Measurements from ENCODE around the gene TPK1.

Gene TPK1

DNA sequence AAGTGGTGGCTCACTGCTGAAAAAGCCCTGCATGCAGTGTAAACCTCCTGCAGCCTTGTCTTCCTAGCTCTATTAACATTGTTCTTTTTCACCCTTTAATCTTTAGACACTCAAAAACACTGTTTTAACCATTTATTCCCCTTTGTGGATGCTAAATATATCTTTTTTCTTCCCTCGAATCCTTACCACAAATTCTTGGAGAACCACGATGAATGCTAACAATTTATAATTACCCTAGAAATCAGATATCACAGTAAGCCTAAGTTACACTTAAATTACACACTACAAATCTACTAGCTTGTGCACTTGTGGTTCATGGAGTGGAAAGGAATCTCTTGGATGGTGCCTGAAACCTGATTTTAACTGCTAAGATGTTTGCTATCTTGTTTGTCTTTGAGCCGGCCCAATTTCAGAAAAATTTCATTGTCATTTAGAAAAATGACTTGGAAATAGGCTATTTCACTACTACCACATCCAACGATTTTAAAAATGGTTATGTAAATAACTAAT lies 307.3 kb downstream of the TPK1 start:
- TF ChIP-seq EZH2phosphoT487 (IDR thresholded peaks at IDR 0.05; ENCODE audit: borderline replicate concordance, low read length): no peak
- TF ChIP-seq CTCF (IDR thresholded peaks at IDR 0.05; ENCODE audit: low read depth, low read length, poor library complexity, severe bottlenecking): no peak
- Histone ChIP-seq H3K9me2 (replicated peaks; ENCODE audit: control insufficient read depth, low read length) (0 out of 2 replicates have a peak, but pooled peaks cover 5% of the 10 kb centered on the region), H3K79me2 (ENCODE audit: control insufficient read depth, low read length) (no peaks in the 10 kb centered on the region), H3K27me3 (ENCODE audit: control insufficient read depth, low read length) (no peaks in the 10 kb centered on the region), H3K4me3 (ENCODE audit: low read length) (no peak overlapping the region), H3K36me3 (ENCODE audit: control insufficient read depth, low read length) (no peaks in the 10 kb centered on the region), H3K9me3 (ENCODE audit: control insufficient read depth, insufficient read depth, low read length) (no peaks in the 10 kb centered on the region), H3F3A (ENCODE audit: control insufficient read depth, insufficient read depth) (no peaks in the 10 kb centered on the region), H3K4me2 (ENCODE audit: low read length) (no peak overlapping the region), H3K27ac (ENCODE audit: low read depth, low read length) (no peak overlapping the region), H4K20me1 (ENCODE audit: control insufficient read depth, insufficient read depth, low read depth, low read length) (no peaks in the 10 kb centered on the region), H3K4me1 (ENCODE audit: control insufficient read depth, low read length) (no peaks in the 10 kb centered on the region)

GRCh38 chr7:144527051-144527471 lies 308.8 kb downstream of the TPK1 start:
- Histone ChIP-seq H3F3A (ENCODE audit: control insufficient read depth, insufficient read depth) (no peaks in the 10 kb centered on the region), H3K27ac (ENCODE audit: low read depth, low read length) (no peak overlapping the region), H4K20me1 (ENCODE audit: control insufficient read depth, insufficient read depth, low read depth, low read length) (no peaks in the 10 kb centered on the region), H3K9me3 (ENCODE audit: control insufficient read depth, insufficient read depth, low read length) (no peaks in the 10 kb centered on the region), H3K4me3 (ENCODE audit: low read length) (no peak overlapping the region), H3K79me2 (ENCODE audit: control insufficient read depth, low read length) (no peaks in the 10 kb centered on the region), H3K36me3 (ENCODE audit: control insufficient read depth, low read length) (no peaks in the 10 kb centered on the region), H3K9me2 (replicated peaks; ENCODE audit: control insufficient read depth, low read length) (0 out of 2 replicates have a peak, but pooled peaks cover 2% of the 10 kb centered on the region), H3K4me1 (ENCODE audit: control insufficient read depth, low read length) (no peaks in the 10 kb centered on the region), H3K27me3 (ENCODE audit: control insufficient read depth, low read length) (no peaks in the 10 kb centered on the region), H3K4me2 (ENCODE audit: low read length) (no peak overlapping the region)
- TF ChIP-seq EZH2phosphoT487 (IDR thresholded peaks at IDR 0.05; ENCODE audit: borderline replicate concordance, low read length): no peak

DNA sequence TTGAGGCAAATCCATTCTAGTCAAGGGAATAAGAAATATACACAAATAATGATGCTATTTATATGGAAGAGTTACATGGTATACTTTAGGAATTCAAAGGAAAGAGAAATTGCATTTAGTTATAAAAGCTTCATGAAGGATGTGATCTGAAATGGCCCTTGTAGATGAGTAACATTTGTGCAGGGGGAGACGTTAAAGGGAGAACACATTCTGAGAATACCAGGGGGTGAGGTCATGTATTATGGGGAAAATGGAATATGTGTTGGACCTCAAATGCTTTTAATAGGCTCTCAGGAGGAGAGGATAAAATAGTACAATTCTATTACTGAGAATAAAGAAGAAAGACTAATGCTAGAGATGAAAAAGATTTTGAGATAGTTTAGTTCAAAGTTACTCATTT lies 309.9 kb downstream of the TPK1 start:
- H3K4me1 ChIP-seq (ENCODE audit: control insufficient read depth, low read length): no peaks in the 10 kb centered on the region
- H3F3A ChIP-seq (ENCODE audit: control insufficient read depth, insufficient read depth): no peaks in the 10 kb centered on the region
- H3K27me3 ChIP-seq (ENCODE audit: control insufficient read depth, low read length): no peaks in the 10 kb centered on the region
- no peak overlapping the region for H3K4me3 ChIP-seq (ENCODE audit: low read length)
- no peaks in the 10 kb centered on the region for H3K79me2 ChIP-seq (ENCODE audit: control insufficient read depth, low read length)
- no peak overlapping the region for H3K4me2 ChIP-seq (ENCODE audit: low read length)
- H4K20me1 ChIP-seq (ENCODE audit: control insufficient read depth, insufficient read depth, low read depth, low read length): no peaks in the 10 kb centered on the region
- H3K9me3 ChIP-seq (ENCODE audit: control insufficient read depth, insufficient read depth, low read length): no peaks in the 10 kb centered on the region
- H3K27ac ChIP-seq (ENCODE audit: low read depth, low read length): no peak overlapping the region
- no peaks in the 10 kb centered on the region for H3K36me3 ChIP-seq (ENCODE audit: control insufficient read depth, low read length)
- TF ChIP-seq CTCF (IDR thresholded peaks at IDR 0.05; ENCODE audit: low read depth, low read length, poor library complexity, severe bottlenecking) (no peak), EZH2phosphoT487 (IDR thresholded peaks at IDR 0.05; ENCODE audit: borderline replicate concordance, low read length) (no peak)
- H3K9me2 ChIP-seq (replicated peaks; ENCODE audit: control insufficient read depth, low read length): no peaks in the 10 kb centered on the region

DNA sequence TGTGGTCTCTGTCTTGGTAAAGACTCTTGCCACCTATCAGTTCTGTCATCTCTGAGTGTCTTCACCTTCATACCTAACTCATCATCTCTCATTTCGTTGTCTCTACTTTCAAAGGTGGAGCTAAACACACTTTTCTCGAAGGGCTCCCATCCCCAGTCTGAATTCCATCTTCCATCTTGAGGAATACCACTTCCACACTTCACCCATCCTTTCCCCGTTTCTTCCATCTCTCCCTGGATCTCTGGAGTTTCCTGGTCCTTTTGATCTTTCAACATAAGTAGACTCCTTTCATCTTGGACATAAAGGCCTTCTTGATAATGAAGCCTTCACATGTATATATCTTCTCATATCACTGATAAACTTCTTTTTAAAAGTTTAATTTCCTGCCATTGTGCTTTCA lies 311.6 kb downstream of the TPK1 start:
- Histone ChIP-seq H3K27me3 (ENCODE audit: control insufficient read depth, low read length) (no peaks in the 10 kb centered on the region), H3K4me2 (ENCODE audit: low read length) (no peak overlapping the region), H3K4me3 (ENCODE audit: low read length) (no peak overlapping the region), H3K4me1 (ENCODE audit: control insufficient read depth, low read length) (no peaks in the 10 kb centered on the region), H3F3A (ENCODE audit: control insufficient read depth, insufficient read depth) (no peaks in the 10 kb centered on the region), H4K20me1 (ENCODE audit: control insufficient read depth, insufficient read depth, low read depth, low read length) (no peaks in the 10 kb centered on the region), H3K27ac (ENCODE audit: low read depth, low read length) (no peak overlapping the region), H3K9me2 (replicated peaks; ENCODE audit: control insufficient read depth, low read length) (no peaks in the 10 kb centered on the region), H3K36me3 (ENCODE audit: control insufficient read depth, low read length) (no peaks in the 10 kb centered on the region), H3K79me2 (ENCODE audit: control insufficient read depth, low read length) (no peaks in the 10 kb centered on the region), H3K9me3 (ENCODE audit: control insufficient read depth, insufficient read depth, low read length) (no peaks in the 10 kb centered on the region)
- TF ChIP-seq EZH2phosphoT487 (IDR thresholded peaks at IDR 0.05; ENCODE audit: borderline replicate concordance, low read length): no peak
- TF ChIP-seq CTCF (IDR thresholded peaks at IDR 0.05; ENCODE audit: low read depth, low read length, poor library complexity, severe bottlenecking): no peak

Measured in DOHH2 (cell line).